GM04504 (cell line): ENCODE measurements around the gene USP6.
"Not testable (repeated sequence)": the region's sequence is repeated elsewhere in the genome, so short reads cannot be mapped to it uniquely, and the experiment has no call there.

Source experiments
- DNase-seq: peaks from one replicate; pipeline ENCODE4 v3.0.0-alpha.2; 2012; ENCODE audit warnings: low read depth

The USP6 gene

GRCh38 chr17:5135726-5136579 lies 20.1 kb downstream of the USP6 start:
- DNase-seq = no peak

- not testable (repeated sequence) for DNase-seq
Measured at GRCh38 chr17:5136580-5137412, 21.0 kb downstream of the USP6 start.

- not testable (repeated sequence) for DNase-seq
Measured at GRCh38 chr17:5137511-5138197, 21.8 kb downstream of the USP6 start.

GRCh38 chr17:5138198-5138544 lies 22.3 kb downstream of the USP6 start:
- not testable (repeated sequence) for DNase-seq

GRCh38 chr17:5138616-5139457 lies 23.0 kb downstream of the USP6 start:
- no peak for DNase-seq

GRCh38 chr17:5139458-5139732 lies 23.6 kb downstream of the USP6 start:
- no peak for DNase-seq

- DNase-seq = not testable (repeated sequence)
Measured at GRCh38 chr17:5142877-5143276, 27.0 kb downstream of the USP6 start.

- DNase-seq = not testable (repeated sequence)
Measured at GRCh38 chr17:5146122-5146521, 30.3 kb downstream of the USP6 start.

- not testable (repeated sequence) for DNase-seq
Measured at GRCh38 chr17:5160702-5161101, 44.9 kb downstream of the USP6 start.

- not testable (repeated sequence) for DNase-seq
Measured at GRCh38 chr17:5161793-5162192, 46.0 kb downstream of the USP6 start.

GRCh38 chr17:5164436-5164835 lies 48.6 kb downstream of the USP6 start:
- no peak for DNase-seq

- DNase-seq = peak; percentile 46
Measured at GRCh38 chr17:5165791-5166564, 50.1 kb downstream of the USP6 start.

- not testable (repeated sequence) for DNase-seq
Measured at GRCh38 chr17:5175027-5175426, 59.2 kb downstream of the USP6 start.

- DNase-seq = no peak
Measured at GRCh38 chr17:5179003-5179402, 63.2 kb downstream of the USP6 start.

- DNase-seq = no peak
Measured at GRCh38 chr17:5181509-5182305, 65.9 kb downstream of the USP6 start.

- no peak for DNase-seq
Measured at GRCh38 chr17:5182597-5183409, 67.0 kb downstream of the USP6 start.

- DNase-seq = no peak
Measured at GRCh38 chr17:5183410-5183793, 67.6 kb downstream of the USP6 start.

GRCh38 chr17:5184288-5184687 lies 68.5 kb downstream of the USP6 start:
- DNase-seq = no peak
